ENCODE results near the gene CCT2. TPM values are rescaled to one million over a fixed set of nuclear protein-coding genes. Genes with fewer than 3 reads are reported as not detected.

The CCT2 gene
- total RNA-seq, 2 donors from 2014 or later: 162 to 191 TPM

DNA sequence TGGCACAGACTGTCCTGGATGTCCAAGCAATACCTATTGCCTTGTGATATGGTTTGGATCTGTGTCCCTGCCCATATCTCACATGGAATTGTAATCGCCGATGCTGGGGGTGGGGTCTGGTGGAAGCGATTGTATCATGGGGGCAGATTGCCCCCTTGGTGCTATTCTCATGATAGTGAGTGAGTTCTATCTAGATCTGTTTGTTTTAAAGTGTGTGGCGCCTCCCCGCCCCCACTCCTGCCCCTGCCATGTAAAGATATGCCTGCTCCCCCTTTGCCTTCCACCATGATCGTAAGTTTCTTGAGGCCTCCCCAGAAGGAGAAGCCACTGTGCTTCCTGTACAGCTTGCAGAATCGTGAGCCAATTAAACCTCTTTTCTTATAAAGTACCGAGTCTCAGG, 42.2 kb downstream of the CCT2 start:
- H3K9me3 Mint-ChIP-seq: no peaks in the 10 kb centered on the region

DNA sequence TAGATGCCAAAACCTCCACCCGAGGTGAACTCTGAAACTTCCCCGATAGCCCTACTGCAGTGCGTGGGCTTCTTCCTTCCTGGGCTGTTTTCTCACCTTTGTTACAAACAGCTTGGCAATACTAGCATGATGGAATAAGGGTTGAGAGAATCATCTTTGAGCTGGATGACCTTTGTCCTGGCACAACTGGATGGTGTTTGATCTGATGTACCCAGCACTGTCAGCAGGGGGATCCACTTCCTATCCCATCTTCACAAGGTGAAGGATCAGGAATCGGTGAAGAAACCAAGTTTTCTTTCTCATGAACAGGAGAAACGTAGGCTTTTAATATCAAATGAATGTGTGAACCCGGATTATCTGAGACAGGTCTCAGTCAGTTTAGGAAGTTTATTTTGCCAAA, 44.9 kb downstream of the CCT2 start:
- ATAC-seq (replicated peaks in 1 of 2): no peak
- Mint-ChIP-seq H3K27me3 (ENCODE audit: low read depth) (peaks cover 8% of the 10 kb centered on the region), H3K36me3 (ENCODE audit: insufficient read depth in 2 of 2) (no peaks in the 10 kb centered on the region)

More for the DNA sequence above, 42.2 kb downstream of the CCT2 start:
- Mint-ChIP-seq H3K36me3 (ENCODE audit: insufficient read depth in 2 of 2) (no peaks in the 10 kb centered on the region), H3K4me3 (no peak overlapping the region), H3K27ac (no peak overlapping the region), H3K4me1 (ENCODE audit: low read depth) (no peaks in the 10 kb centered on the region), H3K27me3 (ENCODE audit: low read depth) (peaks cover 10% of the 10 kb centered on the region)
- ATAC-seq (replicated peaks in 1 of 2) (no peak), DNase-seq (no peak)

GRCh38 chr12:69633061-69633460, 47.8 kb downstream of the CCT2 start:
- no peak overlapping the region for H3K4me3 Mint-ChIP-seq
- no peaks in the 10 kb centered on the region for H3K4me1 Mint-ChIP-seq (ENCODE audit: low read depth)
- no peak for DNase-seq
- H3K9me3 Mint-ChIP-seq: no peaks in the 10 kb centered on the region
- no peak overlapping the region for H3K27ac Mint-ChIP-seq
- no peaks in the 10 kb centered on the region for H3K36me3 Mint-ChIP-seq (ENCODE audit: insufficient read depth in 2 of 2)
- ATAC-seq (replicated peaks in 1 of 2): no peak
- H3K27me3 Mint-ChIP-seq (ENCODE audit: low read depth): peaks cover 8% of the 10 kb centered on the region

More for the DNA sequence above, 44.9 kb downstream of the CCT2 start:
- no peak overlapping the region for H3K27ac Mint-ChIP-seq
- H3K4me1 Mint-ChIP-seq (ENCODE audit: low read depth): no peaks in the 10 kb centered on the region
- no peak overlapping the region for H3K4me3 Mint-ChIP-seq
- no peak for DNase-seq
- H3K9me3 Mint-ChIP-seq: no peaks in the 10 kb centered on the region

DNA sequence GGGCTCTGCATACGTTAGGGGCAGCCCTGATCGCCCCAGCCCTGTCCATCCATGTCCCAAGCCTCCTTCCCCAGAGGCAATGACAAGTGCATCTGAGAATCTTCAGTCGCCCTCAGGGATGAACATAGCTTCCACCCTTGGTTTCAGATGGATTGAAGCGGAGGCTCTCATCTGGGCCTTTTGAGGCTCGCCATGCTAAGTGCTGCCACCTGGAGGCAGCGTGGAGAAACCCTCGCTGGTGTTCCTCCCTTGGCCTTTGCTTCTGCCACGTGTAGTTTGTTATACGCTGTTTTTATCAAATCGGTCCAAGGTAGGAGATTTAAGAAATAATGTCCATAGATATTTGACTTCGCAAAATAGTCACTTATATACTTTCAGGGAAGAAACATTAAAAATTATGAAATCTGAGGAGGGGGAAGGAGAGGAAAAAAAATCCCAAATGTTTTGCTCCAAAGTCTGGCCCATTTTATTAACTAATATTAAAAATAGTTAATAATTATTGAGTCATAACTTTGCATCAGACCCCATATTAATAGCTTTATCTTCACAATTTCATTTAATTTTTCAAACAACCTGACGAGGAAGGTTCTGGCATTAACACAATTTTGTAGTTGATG, 54.2 kb downstream of the CCT2 start:
- H3K9me3 Mint-ChIP-seq: no peaks in the 10 kb centered on the region
- H3K4me1 Mint-ChIP-seq (ENCODE audit: low read depth): peaks cover 6% of the 10 kb centered on the region
- peak; percentile 82 for ATAC-seq (replicated peaks in 1 of 2)
- peak; percentile 62 to 69 for DNase-seq
- H3K27me3 Mint-ChIP-seq (ENCODE audit: low read depth): no peaks in the 10 kb centered on the region
- no peak overlapping the region for H3K27ac Mint-ChIP-seq
- H3K4me3 Mint-ChIP-seq: no peak overlapping the region
- no peaks in the 10 kb centered on the region for H3K36me3 Mint-ChIP-seq (ENCODE audit: insufficient read depth in 2 of 2)

- ATAC-seq (replicated peaks in 1 of 2) (no peak), DNase-seq (no peak)
- H3K4me3 Mint-ChIP-seq: no peak overlapping the region
- H3K4me1 Mint-ChIP-seq (ENCODE audit: low read depth): peaks cover 6% of the 10 kb centered on the region
- H3K27ac Mint-ChIP-seq: no peak overlapping the region
- H3K9me3 Mint-ChIP-seq: no peaks in the 10 kb centered on the region
- no peaks in the 10 kb centered on the region for H3K27me3 Mint-ChIP-seq (ENCODE audit: low read depth)
- H3K36me3 Mint-ChIP-seq (ENCODE audit: insufficient read depth in 2 of 2): no peaks in the 10 kb centered on the region
Measured at GRCh38 chr12:69641546-69641945, 56.3 kb downstream of the CCT2 start.

GRCh38 chr12:69642531-69642930, 57.3 kb downstream of the CCT2 start:
- ATAC-seq (replicated peaks in 1 of 2): no peak
- DNase-seq: no peak
- no peak overlapping the region for H3K4me3 Mint-ChIP-seq
- H3K27ac Mint-ChIP-seq: no peak overlapping the region
- no peaks in the 10 kb centered on the region for H3K9me3 Mint-ChIP-seq
- peaks cover 6% of the 10 kb centered on the region for H3K27me3 Mint-ChIP-seq (ENCODE audit: low read depth)
- no peaks in the 10 kb centered on the region for H3K36me3 Mint-ChIP-seq (ENCODE audit: insufficient read depth in 2 of 2)
- peaks cover 6% of the 10 kb centered on the region for H3K4me1 Mint-ChIP-seq (ENCODE audit: low read depth)

DNA sequence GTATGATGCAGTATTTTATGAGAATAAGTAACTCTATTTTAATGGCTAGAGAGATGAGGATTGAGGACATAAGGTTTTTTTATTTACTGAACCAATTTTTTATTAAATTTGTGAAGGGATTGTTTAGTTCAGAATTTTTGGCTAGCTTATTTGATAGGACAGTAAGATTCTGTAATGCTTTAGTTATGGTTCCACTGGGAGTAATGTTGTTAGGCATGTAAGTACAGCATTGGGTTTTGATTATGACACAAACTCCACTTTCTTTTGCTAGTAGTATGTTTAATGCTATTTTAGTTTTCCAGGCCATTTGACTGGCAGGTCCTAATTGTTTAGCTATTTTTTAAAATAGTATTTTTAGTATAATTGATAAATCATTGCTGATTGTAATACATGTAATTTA, 59.3 kb downstream of the CCT2 start:
- Mint-ChIP-seq H3K27ac (no peak overlapping the region), H3K4me3 (no peak overlapping the region), H3K9me3 (no peaks in the 10 kb centered on the region), H3K36me3 (ENCODE audit: insufficient read depth in 2 of 2) (no peaks in the 10 kb centered on the region), H3K4me1 (ENCODE audit: low read depth) (peaks cover 1% of the 10 kb centered on the region), H3K27me3 (ENCODE audit: low read depth) (peaks cover 19% of the 10 kb centered on the region)
- ATAC-seq (replicated peaks in 1 of 2): no peak
- DNase-seq: no peak

GRCh38 chr12:69645031-69645430, 59.8 kb downstream of the CCT2 start:
- no peaks in the 10 kb centered on the region for H3K4me1 Mint-ChIP-seq (ENCODE audit: low read depth)

DNA sequence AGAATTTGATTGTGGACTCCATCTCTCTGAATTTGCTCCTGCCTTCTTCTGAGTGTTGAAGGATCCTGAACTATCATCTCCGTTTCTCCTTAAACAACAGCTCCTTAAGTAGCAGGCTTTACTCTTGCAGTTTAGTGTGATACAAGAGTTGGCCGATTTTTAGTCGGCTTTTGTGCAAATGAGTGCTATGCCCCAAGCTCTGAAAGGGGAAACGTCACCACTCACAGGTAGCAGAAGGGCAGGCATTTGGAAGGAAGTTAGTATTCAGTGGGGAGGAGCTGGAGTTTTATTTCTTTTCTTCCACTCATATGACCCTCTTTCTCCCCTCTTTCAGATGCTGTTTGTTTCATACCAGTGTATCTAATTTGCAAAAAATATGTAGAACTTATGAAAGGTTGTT, 61.9 kb downstream of the CCT2 start:
- H3K9me3 Mint-ChIP-seq: no peaks in the 10 kb centered on the region
- ATAC-seq (replicated peaks in 1 of 2) (no peak), DNase-seq (no peak)
- no peak overlapping the region for H3K4me3 Mint-ChIP-seq
- H3K36me3 Mint-ChIP-seq (ENCODE audit: insufficient read depth in 2 of 2): no peaks in the 10 kb centered on the region
- H3K27ac Mint-ChIP-seq: no peak overlapping the region
- H3K4me1 Mint-ChIP-seq (ENCODE audit: low read depth): no peaks in the 10 kb centered on the region
- H3K27me3 Mint-ChIP-seq (ENCODE audit: low read depth): peaks cover 30% of the 10 kb centered on the region

More at GRCh38 chr12:69645031-69645430, 59.8 kb downstream of the CCT2 start:
- no peak overlapping the region for H3K27ac Mint-ChIP-seq
- no peaks in the 10 kb centered on the region for H3K9me3 Mint-ChIP-seq
- no peak overlapping the region for H3K4me3 Mint-ChIP-seq
- H3K36me3 Mint-ChIP-seq (ENCODE audit: insufficient read depth in 2 of 2): no peaks in the 10 kb centered on the region
- ATAC-seq (replicated peaks in 1 of 2) (no peak), DNase-seq (no peak)
- peaks cover 23% of the 10 kb centered on the region for H3K27me3 Mint-ChIP-seq (ENCODE audit: low read depth)

DNA sequence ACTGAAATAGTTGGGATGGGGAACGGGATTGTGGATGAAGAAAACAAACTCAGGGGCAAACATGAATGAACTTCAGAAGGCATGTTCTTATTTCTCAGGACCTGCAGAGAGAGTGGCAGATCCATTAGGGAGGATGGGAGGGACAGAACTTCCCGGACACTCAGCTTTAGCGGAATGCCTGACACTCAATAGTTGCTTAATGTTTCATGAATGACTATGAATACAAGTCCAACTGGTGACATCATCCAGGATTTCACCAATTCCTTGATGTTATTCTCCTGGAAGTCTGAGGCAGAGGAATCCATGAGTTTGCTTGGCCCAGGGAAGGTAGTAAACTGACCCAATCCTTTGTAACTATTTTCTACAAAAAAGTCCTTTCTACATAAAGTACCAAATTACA, 63.2 kb downstream of the CCT2 start:
- Mint-ChIP-seq H3K4me1 (ENCODE audit: low read depth) (no peaks in the 10 kb centered on the region), H3K36me3 (ENCODE audit: insufficient read depth in 2 of 2) (no peaks in the 10 kb centered on the region), H3K9me3 (no peaks in the 10 kb centered on the region), H3K27me3 (ENCODE audit: low read depth) (peaks cover 30% of the 10 kb centered on the region), H3K4me3 (no peak overlapping the region), H3K27ac (no peak overlapping the region)
- ATAC-seq (replicated peaks in 1 of 2): no peak
- no peak for DNase-seq

GRCh38 chr12:69649529-69649928, 64.3 kb downstream of the CCT2 start:
- H3K27ac Mint-ChIP-seq: no peak overlapping the region
- H3K4me1 Mint-ChIP-seq (ENCODE audit: low read depth): no peaks in the 10 kb centered on the region
- no peak for DNase-seq
- no peak overlapping the region for H3K4me3 Mint-ChIP-seq
- peaks cover 30% of the 10 kb centered on the region for H3K27me3 Mint-ChIP-seq (ENCODE audit: low read depth)
- no peak for ATAC-seq (replicated peaks in 1 of 2)
- no peaks in the 10 kb centered on the region for H3K36me3 Mint-ChIP-seq (ENCODE audit: insufficient read depth in 2 of 2)
- H3K9me3 Mint-ChIP-seq: no peaks in the 10 kb centered on the region

Other genes starting within 250 kb of the CCT2 start
- under 1 TPM in 1 of 2 donors, not detected in 1; 0.37 TPM for gene LYZ, start 237.1 kb upstream of the CCT2 start, total RNA-seq
- gene YEATS4, start 225.7 kb upstream of the CCT2 start, total RNA-seq: 10 to 100 TPM; 49.3 to 54.5 TPM
- 10 to 100 TPM; 13.0 to 13.2 TPM for gene FRS2, start 115.1 kb upstream of the CCT2 start, total RNA-seq
- gene LRRC10, start 25.4 kb downstream of the CCT2 start, total RNA-seq: not detected
- gene BEST3, start 113.8 kb downstream of the CCT2 start, total RNA-seq: not detected
- 10 to 100 TPM; 37.8 to 38.7 TPM for gene RAB3IP, start 153.4 kb downstream of the CCT2 start, total RNA-seq
- gene MYRFL, start 239.8 kb downstream of the CCT2 start, total RNA-seq: under 1 TPM in 1 of 2 donors, not detected in 1; 0.14 TPM